Measurements from ENCODE around the gene UBAP2.

- TF ChIP-seq TAF1 (IDR thresholded peaks at IDR 0.05; ENCODE audit: low read depth, low read length) (no peak), POLR2A (IDR thresholded peaks at IDR 0.05; ENCODE audit: low read depth, low read length) (no peak), POLR2AphosphoS5 (IDR thresholded peaks at IDR 0.05; ENCODE audit: low read depth, low read length) (no peak), PAX5 (IDR thresholded peaks at IDR 0.05; ENCODE audit: insufficient read depth, low read length, severe bottlenecking) (no peak), SPI1 (IDR thresholded peaks at IDR 0.05; ENCODE audit: low read depth, low read length) (no peak)
Measured at GRCh38 chr9:33976414-33976813, 72.3 kb downstream of the UBAP2 start.
